A549 (cell line): ENCODE results near the gene TACC3.

Experiments used
- CBX8 ChIP-seq: fragments of 200-600 bp; sonication (generic); IDR thresholded peaks from 2 replicates; pipeline ENCODE4 v1.6.1; 2016
- E2F6 ChIP-seq: IDR thresholded peaks from 2 replicates; pipeline ENCODE4 v1.6.1; 2012; ENCODE audit warnings: low read depth, borderline replicate concordance
- RAD21 ChIP-seq, 2 experiments: fragments of >200 bp in 1 of 2; sonication (Bioruptor Twin) in 1 of 2; formaldehyde crosslinking in 1 of 2; IDR thresholded peaks in 1 of 2; conservative IDR thresholded peaks in 1 of 2; 2 replicates in 1 of 2; 3 replicates in 1 of 2; pipeline ENCODE4 v1.6.1; 2012 to 2018; ENCODE audit warnings: inconsistent platforms in 1 of 2
- RFX5 ChIP-seq: fragments of 450-650 bp; IDR thresholded peaks from 2 replicates; pipeline ENCODE4 v1.7.1; 2014; ENCODE audit warnings: antibody characterized with exemption, mild to moderate bottlenecking, moderate library complexity

DNA sequence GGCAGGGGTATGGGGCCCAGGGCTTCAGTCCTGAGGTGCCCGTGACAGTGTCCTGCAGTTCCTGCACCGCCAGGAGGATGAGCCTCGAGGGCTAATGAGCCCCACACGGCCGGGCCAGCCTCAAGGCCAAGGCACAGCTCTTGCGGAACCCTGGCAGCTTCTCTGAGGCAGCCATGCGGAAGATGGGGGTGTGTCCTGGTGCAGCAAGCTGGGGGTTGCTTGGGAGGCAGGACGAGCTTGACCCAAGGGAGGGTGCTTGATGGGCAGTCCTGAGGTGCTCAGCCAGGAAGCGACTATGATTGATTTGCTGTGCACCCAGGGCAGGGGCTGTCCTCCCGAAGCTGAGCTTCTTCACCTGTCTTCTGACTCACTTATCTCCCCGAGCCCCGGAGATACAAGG lies 62.6 kb downstream of the TACC3 start:
- TF ChIP-seq RFX5 (no peak), E2F6 (no peak), CBX8 (no peak), RAD21 (conservative IDR thresholded peaks at IDR 0.05 in 1 of 2, IDR thresholded peaks at IDR 0.05 in 1 of 2) (no peak)
